Ishikawa (cell line): ENCODE measurements around the gene NLRP9.

Experiments used
- CEBPB ChIP-seq: IDR thresholded peaks from 2 replicates; pipeline ENCODE4 v1.6.1; 2012
- CREB1 ChIP-seq: IDR thresholded peaks from 2 replicates; pipeline ENCODE4 v1.6.1; 2012; ENCODE audit warnings: low read depth
- EGR1 ChIP-seq: IDR thresholded peaks from 2 replicates; pipeline ENCODE4 v1.6.1; 2012
- EP300 ChIP-seq: IDR thresholded peaks from 2 replicates; pipeline ENCODE4 v1.6.1; 2012; ENCODE audit warnings: borderline replicate concordance
- FOXM1 ChIP-seq: IDR thresholded peaks from 2 replicates; pipeline ENCODE4 v1.6.1; 2012; ENCODE audit warnings: low read depth, borderline replicate concordance
- MAX ChIP-seq: IDR thresholded peaks from 2 replicates; pipeline ENCODE4 v1.6.1; 2012
- NFIC ChIP-seq: IDR thresholded peaks from 2 replicates; pipeline ENCODE4 v1.6.1; 2012
- RAD21 ChIP-seq: IDR thresholded peaks from 2 replicates; pipeline ENCODE4 v1.6.1; 2012; ENCODE audit warnings: low read depth
- REST ChIP-seq: IDR thresholded peaks from 2 replicates; pipeline ENCODE4 v1.6.1; 2012; ENCODE audit warnings: low read depth, mild to moderate bottlenecking
- TAF1 ChIP-seq: IDR thresholded peaks from 2 replicates; pipeline ENCODE4 v1.6.1; 2012; ENCODE audit warnings: low read depth, mild to moderate bottlenecking
- TCF12 ChIP-seq: IDR thresholded peaks from 2 replicates; pipeline ENCODE4 v1.6.1; 2012; ENCODE audit warnings: low read depth
- TEAD4 ChIP-seq: IDR thresholded peaks from 2 replicates; pipeline ENCODE4 v1.6.1; 2012
- USF1 ChIP-seq: IDR thresholded peaks from 2 replicates; pipeline ENCODE4 v1.6.1; 2012
- YY1 ChIP-seq: IDR thresholded peaks from 2 replicates; pipeline ENCODE4 v1.6.1; 2012; ENCODE audit warnings: low read depth
- ZBTB7A ChIP-seq: IDR thresholded peaks from 2 replicates; pipeline ENCODE4 v1.6.1; 2012; ENCODE audit warnings: low read depth

NLRP9 gene

GRCh38 chr19:55689411-55690108 lies 48.6 kb downstream of the NLRP9 start:
- TF ChIP-seq TAF1 (no peak), CREB1 (no peak), TEAD4 (no peak)

GRCh38 chr19:55688422-55689218 lies 49.6 kb downstream of the NLRP9 start:
- TF ChIP-seq TEAD4 (no peak), TAF1 (no peak)

- no peak for TF ChIP-seq ZBTB7A
- TF ChIP-seq EGR1 = no peak
- no peak for TF ChIP-seq TCF12
- no peak for TF ChIP-seq TEAD4
- no peak for TF ChIP-seq CREB1
These were observed 50.7 kb downstream of the NLRP9 start for GRCh38 chr19:55687281-55688201.

- TF ChIP-seq EP300 = no peak
- TF ChIP-seq FOXM1 = no peak
- TF ChIP-seq NFIC = no peak
- TF ChIP-seq RAD21 = no peak
- TF ChIP-seq MAX = no peak
- no peak for TF ChIP-seq TAF1
- TF ChIP-seq EGR1 = no peak
- no peak for TF ChIP-seq CREB1
- no peak for TF ChIP-seq CEBPB
- TF ChIP-seq YY1 = no peak
- TF ChIP-seq USF1 = no peak
- no peak for TF ChIP-seq REST
- TF ChIP-seq TEAD4 = no peak
These were observed 51.7 kb downstream of the NLRP9 start for GRCh38 chr19:55686311-55687050.

GRCh38 chr19:55685776-55686175 lies 52.4 kb downstream of the NLRP9 start:
- TF ChIP-seq EP300 (no peak), TEAD4 (no peak), ZBTB7A (no peak), CEBPB (no peak), EGR1 (no peak), USF1 (no peak), TCF12 (no peak), RAD21 (no peak), NFIC (no peak), TAF1 (no peak), FOXM1 (no peak), YY1 (no peak), CREB1 (no peak), REST (no peak), MAX (no peak)
